Forelimb muscle (tissue), 1 donor: ENCODE results near the gene HSPB7. TPM values are rescaled to one million over a fixed set of nuclear protein-coding genes. Genes with fewer than 3 reads are reported as not detected.
"Not testable (repeated sequence)": the region's sequence is repeated elsewhere in the genome, so short reads cannot be mapped to it uniquely, and the experiment has no call there.

ENCODE experiments used
- DNase-seq: peaks from one replicate; pipeline ENCODE4 v3.0.0-alpha.2; 2013; ENCODE audit warnings: low read depth
- polyA plus RNA-seq: library from polyadenylated mRNA; unstranded; fragments of 120-200 nt; gene quantifications from one replicate; pipeline ENCODE4 v1.2.1, GENCODE V29; 2013; ENCODE audit not compliant: insufficient read length

HSPB7 gene
- polyA plus RNA-seq, 1 donor: 159 TPM

DNA sequence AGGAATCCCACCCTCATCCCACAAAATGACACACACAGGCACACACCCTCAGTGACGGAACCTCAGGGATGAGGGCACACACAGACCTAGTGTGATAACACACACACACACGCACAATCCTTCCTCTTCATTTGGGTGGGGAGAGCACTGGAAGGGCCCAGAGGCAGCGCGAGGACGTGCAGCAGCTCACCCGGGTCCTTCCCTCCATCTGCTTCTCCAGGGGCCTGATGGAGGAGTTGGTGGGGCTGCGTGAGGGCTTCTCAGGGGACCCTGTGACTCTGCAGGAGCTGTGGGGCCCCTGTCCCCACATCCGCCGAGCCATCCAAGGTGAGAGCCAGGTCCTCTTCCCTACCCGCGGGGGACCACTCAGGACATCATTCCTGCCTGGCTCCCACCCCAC lies 4.5 kb upstream of the HSPB7 start:
- no peak for DNase-seq

DNA sequence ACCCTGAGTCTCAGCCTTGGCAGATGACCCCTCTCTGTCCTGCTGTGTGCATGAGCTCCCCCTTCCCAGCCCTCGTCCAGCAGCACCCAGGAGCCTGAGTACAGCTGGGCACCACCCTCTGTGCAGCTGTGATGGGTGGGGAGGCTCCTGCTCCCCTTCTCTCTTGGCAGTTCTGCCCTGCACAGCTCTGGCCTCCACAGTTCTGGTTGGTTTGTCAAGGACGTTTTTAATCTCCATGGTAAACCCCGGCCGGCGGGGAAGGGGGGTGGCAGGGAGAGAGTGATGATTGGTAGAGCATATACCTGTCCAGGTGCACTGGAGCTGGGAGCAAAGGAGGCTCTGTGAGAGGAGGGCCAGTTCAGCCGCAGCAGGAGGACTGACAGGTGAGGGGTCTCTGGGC lies 3.8 kb upstream of the HSPB7 start, which contains the start of gene CLCNKA:
CLCNKA (plus strand) TSS at position 356 of the 400 bp plus-strand sequence. CDS start 584 bp downstream, outside the sequence.
- DNase-seq: no peak

GRCh38 chr1:16020878-16021277 lies 3.0 kb upstream of the HSPB7 start:
- not testable (repeated sequence) for DNase-seq

DNA sequence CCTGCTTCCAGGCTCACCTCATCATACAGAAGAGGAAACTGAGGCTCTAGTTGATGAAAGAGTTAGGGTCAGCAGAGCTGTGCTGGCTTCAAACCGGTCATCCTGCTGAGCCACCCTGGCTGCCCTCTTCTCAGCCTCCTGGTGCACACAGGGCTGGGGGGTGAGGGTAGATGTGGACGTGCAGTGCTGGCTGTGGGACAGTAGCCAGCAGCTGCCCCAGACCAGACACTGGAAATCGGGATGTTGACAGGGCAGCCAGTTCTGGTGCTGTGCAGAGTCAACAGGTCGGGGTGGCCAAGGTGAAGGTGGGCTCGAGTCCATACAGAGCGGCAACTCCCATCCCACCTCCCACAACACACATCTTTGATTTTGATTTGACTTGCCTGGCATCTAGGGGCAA lies 2.5 kb upstream of the HSPB7 start:
- no peak for DNase-seq

DNA sequence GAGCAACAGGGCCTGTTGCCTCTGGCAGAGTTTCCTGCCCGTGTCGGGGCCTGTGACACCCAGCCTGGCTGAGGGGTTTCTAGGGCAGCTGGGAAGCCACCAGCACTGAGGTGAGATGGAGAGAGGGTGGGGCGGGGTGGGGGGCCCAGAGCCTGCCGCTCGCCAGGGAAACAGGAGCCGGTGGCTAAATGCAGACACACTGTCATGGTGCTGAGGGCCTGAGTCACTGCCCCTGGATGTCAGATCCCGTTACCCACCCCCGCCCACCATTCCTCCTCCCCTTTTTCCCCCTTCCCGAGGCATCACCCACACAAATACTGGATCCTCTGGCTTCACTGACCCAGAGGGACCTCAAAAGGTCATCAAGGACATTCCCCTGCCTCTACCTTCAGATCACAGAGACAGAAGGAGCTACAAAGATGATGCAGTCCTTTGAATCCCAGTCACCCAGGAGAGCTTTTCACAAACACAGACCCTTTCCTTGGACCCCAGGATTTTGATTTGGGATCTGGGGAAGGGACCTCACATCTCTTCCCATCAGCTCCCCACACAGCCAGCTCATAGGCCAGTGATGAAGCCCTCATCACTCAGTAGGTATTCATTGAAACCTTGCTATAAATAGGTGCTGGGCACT lies 1.9 kb upstream of the HSPB7 start:
- DNase-seq: no peak

DNA sequence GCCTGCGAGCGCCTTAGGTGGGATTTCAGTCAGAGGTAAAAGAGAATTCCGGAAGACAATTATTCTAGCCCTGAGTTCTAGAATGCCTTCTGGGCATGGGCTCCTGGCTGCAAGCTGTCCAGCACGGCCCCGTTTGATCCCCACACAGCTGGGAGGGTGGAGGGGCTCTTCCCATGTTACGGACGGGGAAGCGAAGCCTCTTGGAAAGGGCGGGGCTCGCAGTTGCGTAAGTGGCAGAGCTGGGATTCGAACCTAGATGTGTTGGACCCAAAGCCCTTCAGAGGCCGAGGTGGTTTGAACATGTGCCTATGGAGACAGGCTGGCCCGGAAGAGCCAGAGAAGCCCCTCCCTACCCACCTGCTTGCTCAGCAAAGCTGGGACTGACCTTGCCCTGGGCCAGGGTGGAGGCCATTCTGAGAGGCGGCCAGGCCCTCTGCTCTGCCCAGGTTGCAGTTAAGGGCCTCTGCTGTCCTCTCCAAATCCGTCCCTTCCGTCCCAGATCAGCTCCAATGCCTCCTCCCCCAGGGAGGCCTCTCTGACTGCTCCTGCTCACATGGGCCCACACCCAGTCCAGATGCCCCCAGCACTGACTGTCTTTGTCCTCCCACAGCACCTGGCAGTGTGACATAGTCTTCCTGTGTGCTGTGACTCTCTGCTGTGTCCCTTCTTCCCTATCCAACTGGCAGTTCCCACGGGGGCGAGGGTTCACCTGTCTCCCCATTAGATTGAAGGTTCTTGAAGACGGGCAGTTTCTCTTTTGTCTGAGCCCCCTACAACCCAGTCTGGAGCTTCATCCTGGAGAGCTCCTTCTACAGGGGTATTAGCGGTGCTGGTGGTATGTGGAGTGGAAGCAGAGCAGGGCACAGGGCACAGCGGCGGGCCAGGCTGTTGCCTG lies 1.2 kb upstream of the HSPB7 start:
- no peak for DNase-seq

DNA sequence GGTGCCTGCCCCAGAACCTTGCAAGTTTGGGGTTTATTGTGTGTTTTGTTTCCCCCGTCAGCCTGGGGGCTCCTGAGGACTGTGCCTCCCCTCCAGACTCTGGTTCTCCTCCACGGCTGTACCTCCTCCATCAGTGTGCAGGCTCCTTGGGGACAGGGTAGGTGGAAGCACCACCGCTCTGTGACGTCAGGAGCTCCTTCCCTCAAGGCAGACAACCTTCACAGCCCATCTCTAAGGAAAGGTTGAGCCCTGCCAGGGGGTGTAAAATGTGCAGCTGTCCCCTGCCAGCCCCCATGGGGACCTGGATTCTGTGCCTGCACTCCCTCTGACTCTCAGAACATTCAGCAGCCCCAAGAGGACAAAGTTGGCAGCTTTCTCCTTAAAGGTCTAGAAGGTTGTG lies 465 bp upstream of the HSPB7 start:
- DNase-seq: no peak

GRCh38 chr1:16017076-16017460 lies 775 bp downstream of the HSPB7 start:
- no peak for DNase-seq

GRCh38 chr1:16015960-16016901 lies 1.6 kb downstream of the HSPB7 start:
- no peak for DNase-seq

GRCh38 chr1:16015491-16015890 lies 2.4 kb downstream of the HSPB7 start:
- no peak for DNase-seq

- DNase-seq: no peak
Measured at GRCh38 chr1:16014509-16015482, 3.0 kb downstream of the HSPB7 start.

- no peak for DNase-seq
Measured at GRCh38 chr1:16013908-16014258, 4.0 kb downstream of the HSPB7 start.

- DNase-seq: no peak
Measured at GRCh38 chr1:16013220-16013907, 4.5 kb downstream of the HSPB7 start.

GRCh38 chr1:16012590-16013219 lies 5.1 kb downstream of the HSPB7 start:
- no peak for DNase-seq

GRCh38 chr1:16011936-16012589 lies 5.8 kb downstream of the HSPB7 start:
- DNase-seq: no peak

- no peak for DNase-seq
Measured at GRCh38 chr1:16010837-16011236, 7.0 kb downstream of the HSPB7 start.

DNA sequence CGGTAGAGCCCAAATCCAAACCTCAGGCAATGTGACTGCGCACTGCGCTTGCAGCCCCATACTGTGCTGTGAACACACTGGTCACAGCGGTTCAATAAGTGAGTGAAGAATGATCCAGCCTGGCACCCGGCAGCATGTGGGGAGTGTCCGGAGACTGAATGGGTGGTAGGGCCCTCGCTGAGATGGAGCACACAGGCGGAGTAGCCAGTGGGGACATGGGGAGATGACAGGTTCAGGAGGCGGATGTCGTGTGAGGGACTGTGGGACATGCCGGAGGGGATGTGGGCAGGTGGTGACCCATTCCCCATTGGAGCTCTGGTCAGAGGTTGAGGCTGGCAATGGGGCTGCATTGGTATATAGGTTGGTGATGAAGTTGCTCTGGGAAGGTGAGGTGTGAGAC lies 8.2 kb downstream of the HSPB7 start:
- DNase-seq: no peak

GRCh38 chr1:16009030-16009460 lies 8.8 kb downstream of the HSPB7 start:
- no peak for DNase-seq

- DNase-seq: no peak
Measured at GRCh38 chr1:16007671-16008341, 10.0 kb downstream of the HSPB7 start.
